Measurements from ENCODE around the gene F5. TPM values are rescaled to one million over a fixed set of nuclear protein-coding genes. Genes with fewer than 3 reads are reported as not detected.
A peak's percentile ranks its signal among the peaks of the same experiment; 100 is the strongest.

F5 gene
- total RNA-seq, 1 experiment from 2014 or later: 0.09 TPM

DNA sequence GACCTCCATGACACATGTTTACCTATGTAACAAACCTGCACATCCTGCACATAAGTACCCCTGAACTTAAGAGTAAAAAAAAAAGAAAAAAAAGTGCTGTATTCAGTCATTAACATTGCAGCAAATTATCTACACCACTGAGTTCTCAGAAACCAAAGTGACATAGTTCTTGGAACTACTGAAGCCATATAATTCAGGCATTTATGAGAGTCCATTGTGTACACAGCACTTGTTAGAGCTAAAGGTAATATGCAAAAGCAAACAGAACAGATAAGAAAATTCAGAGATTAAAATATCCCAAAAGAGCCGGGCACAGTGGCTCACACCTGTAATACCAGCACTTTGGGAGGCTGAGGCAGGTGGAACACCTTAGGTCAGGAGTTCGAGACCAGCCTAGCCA lies 38.0 kb downstream of the F5 start:
- H3K27me3 Mint-ChIP-seq (ENCODE audit: insufficient read depth, unreplicated experiment): peaks cover 24% of the 10 kb centered on the region
- no peaks in the 10 kb centered on the region for H3K36me3 Mint-ChIP-seq (ENCODE audit: insufficient read depth, unreplicated experiment)
- H3K4me1 Mint-ChIP-seq (ENCODE audit: insufficient read depth, unreplicated experiment): no peaks in the 10 kb centered on the region
- H3K4me3 Mint-ChIP-seq (ENCODE audit: unreplicated experiment): no peak overlapping the region
- no peak for DNase-seq (ENCODE audit: unreplicated experiment)
- intact Hi-C loops (cut with micrococcal nuclease): no loop called here
- H3K27ac Mint-ChIP-seq (ENCODE audit: low read depth, unreplicated experiment): no peak overlapping the region
- CTCF ChIA-PET: interaction anchor here (0.7 to 10.5 kb wide), 28 partner anchors 9 to 1382 kb away, joined by 3 to 153 read pairs (median 4); partner anchors contain the start of genes BLZF1, F5, SELL and SLC19A2
- TF ChIP-seq, protein P1, sequence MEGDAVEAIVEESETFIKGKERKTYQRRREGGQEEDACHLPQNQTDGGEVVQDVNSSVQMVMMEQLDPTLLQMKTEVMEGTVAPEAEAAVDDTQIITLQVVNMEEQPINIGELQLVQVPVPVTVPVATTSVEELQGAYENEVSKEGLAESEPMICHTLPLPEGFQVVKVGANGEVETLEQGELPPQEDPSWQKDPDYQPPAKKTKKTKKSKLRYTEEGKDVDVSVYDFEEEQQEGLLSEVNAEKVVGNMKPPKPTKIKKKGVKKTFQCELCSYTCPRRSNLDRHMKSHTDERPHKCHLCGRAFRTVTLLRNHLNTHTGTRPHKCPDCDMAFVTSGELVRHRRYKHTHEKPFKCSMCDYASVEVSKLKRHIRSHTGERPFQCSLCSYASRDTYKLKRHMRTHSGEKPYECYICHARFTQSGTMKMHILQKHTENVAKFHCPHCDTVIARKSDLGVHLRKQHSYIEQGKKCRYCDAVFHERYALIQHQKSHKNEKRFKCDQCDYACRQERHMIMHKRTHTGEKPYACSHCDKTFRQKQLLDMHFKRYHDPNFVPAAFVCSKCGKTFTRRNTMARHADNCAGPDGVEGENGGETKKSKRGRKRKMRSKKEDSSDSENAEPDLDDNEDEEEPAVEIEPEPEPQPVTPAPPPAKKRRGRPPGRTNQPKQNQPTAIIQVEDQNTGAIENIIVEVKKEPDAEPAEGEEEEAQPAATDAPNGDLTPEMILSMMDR (IDR thresholded peaks at IDR 0.05; ENCODE audit: unreplicated experiment): no peak
- BruUV-seq (replicated peaks): no TSS peak
- POLR2A ChIA-PET: interaction anchor here (0.7 kb wide), 2 partner anchors 62 to 180 kb away, joined by 4 read pairs; partner anchors contain the start of gene BLZF1
- no peaks in the 10 kb centered on the region for H3K9me3 Mint-ChIP-seq (ENCODE audit: unreplicated experiment)

GRCh38 chr1:169546087-169546995 lies 39.9 kb downstream of the F5 start:
- H3K27ac Mint-ChIP-seq (ENCODE audit: low read depth, unreplicated experiment): no peak overlapping the region
- no TSS peak for BruUV-seq (replicated peaks)
- H3K4me3 Mint-ChIP-seq (ENCODE audit: unreplicated experiment): no peak overlapping the region
- H3K36me3 Mint-ChIP-seq (ENCODE audit: insufficient read depth, unreplicated experiment): no peaks in the 10 kb centered on the region
- POLR2A ChIA-PET: interaction anchor here (0.6 to 2.4 kb wide), 15 partner anchors 17 to 347 kb away, joined by 3 to 21 read pairs (median 5); partner anchors contain the start of genes SCYL3 and SLC19A2
- CTCF ChIA-PET: interaction anchor here (0.5 to 10.5 kb wide), 69 partner anchors 8 to 1899 kb away, joined by 3 to 153 read pairs (median 4); partner anchors contain the start of genes BLZF1, F5, NME7 and SELL
- TF ChIP-seq, protein P1 (IDR thresholded peaks at IDR 0.05; ENCODE audit: unreplicated experiment): peak; percentile 86
- intact Hi-C loops (cut with micrococcal nuclease): loop anchor here (1.0 to 2.0 kb wide), 7 partner anchors 36 to 1204 kb away; partner anchors contain the start of gene BLZF1
- peaks cover 8% of the 10 kb centered on the region for H3K27me3 Mint-ChIP-seq (ENCODE audit: insufficient read depth, unreplicated experiment)
- H3K4me1 Mint-ChIP-seq (ENCODE audit: insufficient read depth, unreplicated experiment): no peaks in the 10 kb centered on the region
- DNase-seq (ENCODE audit: unreplicated experiment): peak; percentile 88
- H3K9me3 Mint-ChIP-seq (ENCODE audit: unreplicated experiment): no peaks in the 10 kb centered on the region

DNA sequence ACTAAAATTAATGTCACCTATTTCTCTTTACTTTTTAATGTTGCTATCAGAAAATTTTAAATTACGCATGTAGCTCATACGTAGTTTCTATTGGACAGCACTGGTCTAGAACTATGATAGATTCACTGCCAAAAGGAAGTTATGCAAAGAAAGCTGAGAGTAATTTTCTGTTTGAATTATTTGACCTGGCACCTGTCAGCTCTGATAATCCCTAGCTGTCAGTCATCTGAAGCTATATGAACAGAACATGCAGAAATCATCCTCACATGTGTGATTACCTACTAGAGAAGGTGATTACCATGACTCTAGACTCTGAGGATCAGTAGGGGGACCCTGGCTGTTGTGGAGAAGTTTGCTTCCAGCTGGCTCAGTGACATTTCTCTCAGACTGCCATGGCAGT lies 40.8 kb downstream of the F5 start:
- Mint-ChIP-seq H3K4me1 (ENCODE audit: insufficient read depth, unreplicated experiment) (no peaks in the 10 kb centered on the region), H3K9me3 (ENCODE audit: unreplicated experiment) (no peaks in the 10 kb centered on the region), H3K36me3 (ENCODE audit: insufficient read depth, unreplicated experiment) (no peaks in the 10 kb centered on the region), H3K4me3 (ENCODE audit: unreplicated experiment) (no peak overlapping the region), H3K27me3 (ENCODE audit: insufficient read depth, unreplicated experiment) (no peaks in the 10 kb centered on the region), H3K27ac (ENCODE audit: low read depth, unreplicated experiment) (no peak overlapping the region)
- ChIA-PET CTCF (interaction anchor here (0.6 to 10.5 kb wide), 30 partner anchors 9 to 1105 kb away, joined by 3 to 153 read pairs (median 8); partner anchors contain the start of genes SELL and SLC19A2), POLR2A (interaction anchor here (0.9 to 2.4 kb wide), 10 partner anchors 16 to 348 kb away, joined by 3 to 21 read pairs (median 6); partner anchors contain the start of genes SCYL3 and SLC19A2)
- DNase-seq (ENCODE audit: unreplicated experiment): no peak
- no TSS peak for BruUV-seq (replicated peaks)
- TF ChIP-seq, protein P1 (IDR thresholded peaks at IDR 0.05; ENCODE audit: unreplicated experiment): no peak
- intact Hi-C loops (cut with micrococcal nuclease): no loop called here
